A549 treated with AZD9567 at 1 μM for 4 hours (cell line): ENCODE results near the gene GPRC6A. TPM values are rescaled to one million over a fixed set of nuclear protein-coding genes. Genes with fewer than 3 reads are reported as not detected.

Experiments used
- total RNA-seq: library from RNA; stranded (reverse); fragments of 200-300 nt; extraction: Qiagen RNA extraction; gene quantifications from 5 replicates; pipeline ENCODE4 v1.2.3, GENCODE V29; 2022; ENCODE audit not compliant: insufficient read depth

Gene GPRC6A
- not detected in 5 replicates for total RNA-seq

DNA sequence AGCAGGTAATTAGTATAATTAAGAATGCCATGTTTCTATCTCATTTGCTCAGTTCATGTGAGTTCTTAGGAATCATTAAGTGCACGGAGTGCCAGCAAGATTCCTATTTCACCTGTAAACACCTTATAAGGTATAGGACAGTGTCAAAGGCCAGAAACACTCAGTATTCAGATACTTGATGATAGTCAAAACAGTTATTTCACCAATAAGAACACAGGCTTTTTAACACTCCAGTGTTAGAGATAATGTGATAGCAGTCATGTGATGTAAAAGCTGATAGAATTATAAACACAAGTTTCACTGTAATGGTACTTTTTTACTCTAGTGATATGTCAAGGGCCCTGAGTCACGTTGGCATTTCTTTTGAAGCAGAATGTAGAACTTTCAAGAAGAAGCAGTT, at the start of gene GPRC6A:
GPRC6A (minus strand) TSS at position 101 of the 400 bp plus-strand sequence; CDS start at position 31, 70 bp downstream.

DNA sequence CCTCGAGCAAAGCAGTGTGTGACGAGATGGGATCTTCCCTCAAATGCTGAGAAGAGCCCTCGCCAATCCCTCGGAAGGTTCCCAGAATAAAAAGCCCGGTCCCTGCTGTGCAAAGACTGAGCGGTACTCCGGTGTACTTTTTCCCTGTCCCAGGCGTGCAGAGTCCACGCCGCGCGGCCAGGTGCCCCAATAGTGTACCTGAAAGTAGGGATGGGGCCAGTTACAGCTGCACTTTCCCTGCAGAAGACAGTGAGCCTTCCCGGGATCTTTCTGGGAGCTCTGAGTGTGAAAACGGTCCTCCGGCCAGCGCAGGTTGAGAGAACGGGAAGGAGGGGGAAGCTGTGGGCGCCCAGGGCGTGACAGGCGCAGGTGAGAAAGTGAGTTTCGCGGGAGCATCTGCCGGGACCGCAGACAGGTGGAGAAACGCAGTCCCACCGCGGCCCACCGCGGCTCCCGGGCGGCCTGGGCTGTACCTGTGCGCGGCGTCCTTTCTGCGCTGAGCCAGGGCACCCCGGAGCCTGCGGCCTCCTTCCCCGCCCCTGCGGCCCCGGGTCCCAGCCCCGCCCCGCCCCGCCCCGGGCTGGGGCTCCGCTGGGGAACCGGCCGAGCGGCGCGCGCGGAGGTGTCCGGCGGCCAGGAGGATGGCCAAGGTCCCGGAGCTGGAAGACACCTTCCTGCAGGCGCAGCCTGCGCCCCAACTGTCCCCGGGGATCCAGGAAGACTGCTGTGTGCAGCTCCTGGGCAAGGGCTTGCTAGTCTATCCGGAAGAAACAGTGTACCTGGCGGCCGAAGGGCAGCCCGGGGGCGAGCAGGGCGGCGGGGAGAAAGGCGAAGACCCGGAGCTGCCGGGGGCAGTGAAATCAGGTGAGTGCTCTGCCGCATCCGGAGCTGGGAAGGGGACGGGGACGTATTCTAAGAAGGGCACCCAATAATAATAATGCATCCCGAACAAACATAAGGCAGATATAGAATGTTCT, 48.0 kb upstream of the GPRC6A start, which contains the start of gene RFX6:
RFX6 (plus strand) TSS at position 608 of the 977 bp plus-strand sequence; CDS start at position 642, 34 bp downstream.

DNA sequence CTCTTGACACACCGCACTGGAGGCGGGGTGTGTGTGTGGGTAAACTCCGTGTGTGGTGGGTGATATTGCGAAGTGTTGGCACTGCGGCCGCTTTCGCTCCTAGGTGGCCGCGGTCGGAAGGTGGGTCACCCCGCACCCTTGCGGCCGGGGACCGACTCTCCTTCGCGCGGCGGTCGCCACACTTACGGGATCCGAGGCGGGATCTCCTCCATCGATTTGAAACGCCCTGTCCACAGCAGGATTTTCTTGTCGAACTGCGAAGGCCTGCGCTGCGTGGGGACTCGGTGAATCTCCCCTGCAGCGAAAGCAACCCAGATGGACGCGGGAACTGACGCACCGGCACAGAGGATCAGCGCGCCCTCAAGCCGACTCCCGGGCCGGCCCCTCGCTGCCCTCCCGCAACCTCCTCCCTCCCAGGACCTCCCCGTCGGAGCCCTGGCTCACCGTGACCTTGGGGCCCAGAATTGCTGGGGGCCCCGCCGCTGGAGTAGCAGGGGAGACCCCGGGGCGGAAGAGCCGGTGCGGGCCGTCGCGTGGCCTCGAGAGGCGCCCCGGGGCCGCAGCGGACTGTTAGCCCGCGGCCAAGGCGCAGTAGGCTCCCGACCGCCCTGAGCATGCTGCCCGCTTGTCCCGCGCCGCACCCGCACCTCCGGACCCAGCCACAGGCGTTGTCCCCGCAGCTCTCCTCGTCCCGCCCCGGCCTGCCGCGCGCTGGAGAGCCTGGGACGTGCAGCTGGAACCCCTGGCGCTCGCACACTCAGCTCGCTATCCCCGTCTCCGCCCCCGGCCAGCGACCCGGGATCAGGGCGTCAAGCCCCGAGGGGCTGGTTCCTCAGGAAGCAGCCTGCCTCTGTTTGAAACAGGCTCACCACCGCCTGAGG, 63.7 kb downstream of the GPRC6A start, which contains the start of gene FAM162B:
FAM162B (minus strand) TSS at position 759 of the 881 bp plus-strand sequence; CDS start at position 616, 143 bp downstream.

Other genes starting within 250 kb of the GPRC6A start
- 0.11 to 0.24 TPM (median 0.17 TPM) in 4 of 5 replicates, not detected in the other for gene RSPH4A, start 212.6 kb downstream of the GPRC6A start, total RNA-seq
- 6.9 to 13.9 TPM (median 7.5 TPM) in 5 replicates for gene ZUP1, start 160.3 kb downstream of the GPRC6A start, total RNA-seq
- gene KPNA5, start 147.9 kb downstream of the GPRC6A start, total RNA-seq, result 1.1 to 2.0 TPM (median 1.8 TPM) in 5 replicates
- not detected in 5 replicates for gene FAM162B, start 63.4 kb downstream of the GPRC6A start, total RNA-seq
- not detected in 5 replicates for gene RFX6, start 48.2 kb upstream of the GPRC6A start, total RNA-seq